Measurements from ENCODE around the gene PIP4K2C.
"Not testable (repeated sequence)": the region's sequence is repeated elsewhere in the genome, so short reads cannot be mapped to it uniquely, and the experiment has no call there.

Gene PIP4K2C

GRCh38 chr12:57552306-57552651 is 38.7 kb upstream of the PIP4K2C start:
- DNase-seq (ENCODE audit: insufficient read length, low spot score) (no peak), FAIRE-seq (no peak)
- TF ChIP-seq, protein P1, sequence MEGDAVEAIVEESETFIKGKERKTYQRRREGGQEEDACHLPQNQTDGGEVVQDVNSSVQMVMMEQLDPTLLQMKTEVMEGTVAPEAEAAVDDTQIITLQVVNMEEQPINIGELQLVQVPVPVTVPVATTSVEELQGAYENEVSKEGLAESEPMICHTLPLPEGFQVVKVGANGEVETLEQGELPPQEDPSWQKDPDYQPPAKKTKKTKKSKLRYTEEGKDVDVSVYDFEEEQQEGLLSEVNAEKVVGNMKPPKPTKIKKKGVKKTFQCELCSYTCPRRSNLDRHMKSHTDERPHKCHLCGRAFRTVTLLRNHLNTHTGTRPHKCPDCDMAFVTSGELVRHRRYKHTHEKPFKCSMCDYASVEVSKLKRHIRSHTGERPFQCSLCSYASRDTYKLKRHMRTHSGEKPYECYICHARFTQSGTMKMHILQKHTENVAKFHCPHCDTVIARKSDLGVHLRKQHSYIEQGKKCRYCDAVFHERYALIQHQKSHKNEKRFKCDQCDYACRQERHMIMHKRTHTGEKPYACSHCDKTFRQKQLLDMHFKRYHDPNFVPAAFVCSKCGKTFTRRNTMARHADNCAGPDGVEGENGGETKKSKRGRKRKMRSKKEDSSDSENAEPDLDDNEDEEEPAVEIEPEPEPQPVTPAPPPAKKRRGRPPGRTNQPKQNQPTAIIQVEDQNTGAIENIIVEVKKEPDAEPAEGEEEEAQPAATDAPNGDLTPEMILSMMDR (IDR thresholded peaks at IDR 0.05; ENCODE audit: insufficient read depth, missing control alignments): no peak

- DNase-seq (ENCODE audit: insufficient read length, low spot score) (no peak), FAIRE-seq (no peak)
- TF ChIP-seq, protein P1 (IDR thresholded peaks at IDR 0.05; ENCODE audit: insufficient read depth, missing control alignments): no peak
Measured at GRCh38 chr12:57552835-57553313, 38.1 kb upstream of the PIP4K2C start.

DNA sequence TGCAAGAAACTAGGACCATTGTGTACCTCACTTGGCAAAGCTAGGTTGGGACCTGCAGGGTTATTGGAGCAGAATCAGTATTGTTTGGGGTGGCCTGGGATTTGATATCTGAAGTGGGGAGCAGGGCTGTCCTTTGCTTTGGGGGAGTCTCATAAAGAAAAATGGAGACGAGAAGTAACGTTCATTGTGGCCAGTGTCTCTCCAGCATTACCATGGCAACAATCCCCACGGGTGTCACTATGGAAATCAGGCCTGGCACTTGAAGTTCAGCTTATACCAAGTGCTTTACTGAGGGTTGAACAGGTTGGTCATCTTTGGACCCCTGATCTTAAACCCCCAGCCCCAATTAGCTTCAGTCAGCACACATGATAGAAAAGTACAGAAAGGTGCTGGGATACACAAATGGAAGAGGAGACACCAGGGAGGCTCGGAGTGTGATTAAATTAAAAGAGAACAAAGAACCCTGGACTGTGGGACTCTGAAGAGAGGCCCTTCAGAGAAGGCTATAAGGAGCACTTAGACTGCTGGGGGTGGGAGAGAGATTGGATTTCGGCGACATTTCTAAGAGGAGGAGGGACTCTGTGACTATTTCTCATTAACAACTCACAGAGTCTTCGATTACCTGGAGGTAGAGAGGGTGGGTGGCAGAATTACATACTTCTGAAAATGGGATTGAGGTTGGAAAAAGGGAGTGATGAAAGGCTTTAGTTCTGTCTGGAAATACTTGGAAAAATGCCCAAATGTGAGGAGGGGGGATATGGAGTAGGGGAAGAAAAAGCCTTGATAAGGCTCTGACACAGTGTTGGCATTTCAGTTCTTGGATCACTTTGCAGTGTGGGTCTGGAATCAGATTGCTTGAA is 37.4 kb upstream of the PIP4K2C start:
- DNase-seq (ENCODE audit: insufficient read length, low spot score): no peak
- no peak for FAIRE-seq
- TF ChIP-seq, protein P1 (IDR thresholded peaks at IDR 0.05; ENCODE audit: insufficient read depth, missing control alignments): no peak

GRCh38 chr12:57554453-57554852 is 36.5 kb upstream of the PIP4K2C start:
- DNase-seq (ENCODE audit: insufficient read length, low spot score) (no peak), FAIRE-seq (no peak)
- TF ChIP-seq, protein P1 (IDR thresholded peaks at IDR 0.05; ENCODE audit: insufficient read depth, missing control alignments): no peak

DNA sequence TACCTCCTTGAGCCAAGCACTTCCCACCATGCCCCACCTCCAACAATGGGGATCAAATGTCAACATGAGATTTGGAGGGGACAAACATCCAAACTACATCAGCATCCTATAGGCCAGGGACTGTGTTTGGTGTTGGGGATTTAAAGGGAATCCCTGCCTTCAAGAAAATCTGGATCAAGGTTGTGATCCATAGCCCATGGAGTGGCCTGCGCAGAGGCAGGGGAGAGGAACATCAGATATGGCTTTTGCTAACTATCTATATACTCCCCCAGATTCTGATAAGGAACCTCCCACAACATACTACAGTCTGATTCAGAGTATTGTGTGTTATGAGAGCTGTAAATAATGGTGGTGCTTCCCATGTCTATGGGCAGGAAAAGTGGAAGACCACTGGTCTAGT is 36.1 kb upstream of the PIP4K2C start:
- no peak for FAIRE-seq
- TF ChIP-seq, protein P1 (IDR thresholded peaks at IDR 0.05; ENCODE audit: insufficient read depth, missing control alignments): no peak
- DNase-seq (ENCODE audit: insufficient read length, low spot score): no peak

GRCh38 chr12:57558864-57559263 is 32.1 kb upstream of the PIP4K2C start:
- DNase-seq (ENCODE audit: insufficient read length, low spot score): no peak
- TF ChIP-seq, protein P1 (IDR thresholded peaks at IDR 0.05; ENCODE audit: insufficient read depth, missing control alignments): no peak
- FAIRE-seq: no peak

- FAIRE-seq: no peak
- no peak for DNase-seq (ENCODE audit: insufficient read length, low spot score)
- TF ChIP-seq, protein P1 (IDR thresholded peaks at IDR 0.05; ENCODE audit: insufficient read depth, missing control alignments): no peak
Measured at GRCh38 chr12:57560516-57560915, 30.5 kb upstream of the PIP4K2C start.

DNA sequence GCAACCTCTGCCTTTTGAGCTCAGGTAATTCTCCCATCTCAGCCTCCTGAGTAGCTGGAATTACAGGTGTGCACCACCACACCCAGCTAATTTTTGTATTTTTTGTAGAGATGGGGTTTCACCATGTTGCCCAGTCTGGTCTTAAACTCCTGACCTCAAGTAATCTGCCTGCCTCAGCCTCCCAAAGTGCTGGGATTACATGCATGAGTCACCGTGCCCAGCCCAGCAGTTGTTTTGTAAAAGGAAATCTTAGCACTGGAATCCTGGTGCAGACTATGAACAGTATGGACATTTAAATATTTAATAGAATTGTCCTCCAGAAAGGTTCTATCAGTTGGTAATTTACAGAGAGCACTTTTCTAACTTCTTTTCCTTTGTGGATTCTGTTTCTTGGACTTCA is 29.9 kb upstream of the PIP4K2C start:
- not testable (repeated sequence) for FAIRE-seq; DNase-seq (ENCODE audit: insufficient read length, low spot score)

Measured in D721Med (cell line).